Fibroblast of skin of scalp (primary cell): ENCODE results near the gene UVSSA.

Experiments
- DNase-seq: peaks from one replicate; pipeline ENCODE4 v3.0.0-alpha.2; 2013

The UVSSA gene

DNA sequence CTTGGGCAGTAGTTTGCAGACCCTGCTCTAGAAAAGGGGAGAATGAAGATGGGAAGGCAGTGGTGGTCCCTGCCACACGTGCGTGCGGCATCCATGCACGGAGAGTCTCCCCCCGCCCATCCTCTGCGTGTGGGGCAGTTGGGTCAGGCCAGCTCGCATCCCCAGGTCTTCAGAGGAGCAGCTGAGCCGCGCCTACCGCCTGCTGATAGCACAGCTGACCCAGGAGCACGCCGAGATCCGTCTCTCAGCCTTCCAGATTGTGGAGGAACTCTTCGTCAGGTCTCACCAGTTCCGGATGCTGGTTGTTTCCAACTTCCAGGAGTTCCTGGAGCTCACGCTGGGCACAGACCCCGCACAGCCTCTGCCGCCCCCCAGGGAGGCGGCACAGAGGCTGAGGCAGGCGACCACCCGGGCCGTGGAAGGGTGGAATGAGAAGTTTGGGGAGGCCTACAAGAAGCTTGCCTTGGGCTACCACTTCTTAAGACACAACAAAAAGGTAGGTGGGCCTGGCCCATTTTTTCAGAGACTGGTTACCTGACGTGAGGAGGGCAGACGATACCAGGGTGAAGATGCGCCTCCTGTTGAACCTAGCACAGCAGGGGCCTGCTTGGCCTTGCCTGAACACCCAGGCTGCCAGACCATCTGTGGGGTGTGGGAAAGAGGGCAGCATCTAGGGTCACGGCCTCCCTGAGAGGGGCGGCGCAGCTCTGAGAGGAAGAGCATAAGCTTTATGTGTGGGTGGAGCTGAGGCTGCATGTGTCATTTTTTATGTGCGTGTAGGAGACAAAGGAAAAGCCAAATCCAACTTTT is 2.6 kb downstream of the UVSSA start:
- DNase-seq, result no peak

DNA sequence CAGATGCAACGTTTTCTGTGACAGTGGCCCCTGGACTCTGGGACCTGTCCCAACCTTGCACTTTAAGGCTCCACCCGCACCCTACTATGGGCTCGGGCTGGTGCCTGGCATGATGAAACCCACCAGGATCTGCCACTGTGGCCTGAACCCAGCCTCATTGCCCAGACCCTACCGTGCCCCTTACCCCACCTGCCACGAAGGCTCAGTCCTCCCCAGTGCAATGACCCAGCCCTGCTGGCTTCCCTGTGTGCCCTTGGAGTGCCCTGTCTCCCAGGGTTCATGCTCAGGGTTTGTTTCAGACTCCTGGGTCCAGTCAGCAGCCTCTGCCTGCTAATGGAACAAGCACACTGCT is 3.1 kb downstream of the UVSSA start:
- no peak for DNase-seq

GRCh38 chr4:1351854-1352566 is 5.0 kb downstream of the UVSSA start:
- DNase-seq, result peak; percentile 68

DNA sequence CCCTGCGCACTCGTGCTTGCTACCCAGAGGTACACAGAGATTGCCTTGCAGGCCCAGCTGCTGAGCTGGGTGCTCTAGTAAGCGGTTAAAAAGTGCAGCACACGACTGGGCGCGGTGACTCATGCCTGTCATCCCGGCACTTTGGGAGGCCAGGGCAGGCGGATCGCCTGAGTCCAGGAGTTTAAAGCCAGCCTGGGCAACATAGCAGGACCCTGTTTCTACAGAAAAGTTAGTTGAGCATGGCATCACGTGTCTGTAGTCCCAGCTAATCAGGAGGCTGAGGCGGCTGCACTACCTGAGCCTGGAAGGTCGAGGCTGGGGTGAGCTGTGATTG is 5.5 kb downstream of the UVSSA start:
- DNase-seq, result no peak

DNA sequence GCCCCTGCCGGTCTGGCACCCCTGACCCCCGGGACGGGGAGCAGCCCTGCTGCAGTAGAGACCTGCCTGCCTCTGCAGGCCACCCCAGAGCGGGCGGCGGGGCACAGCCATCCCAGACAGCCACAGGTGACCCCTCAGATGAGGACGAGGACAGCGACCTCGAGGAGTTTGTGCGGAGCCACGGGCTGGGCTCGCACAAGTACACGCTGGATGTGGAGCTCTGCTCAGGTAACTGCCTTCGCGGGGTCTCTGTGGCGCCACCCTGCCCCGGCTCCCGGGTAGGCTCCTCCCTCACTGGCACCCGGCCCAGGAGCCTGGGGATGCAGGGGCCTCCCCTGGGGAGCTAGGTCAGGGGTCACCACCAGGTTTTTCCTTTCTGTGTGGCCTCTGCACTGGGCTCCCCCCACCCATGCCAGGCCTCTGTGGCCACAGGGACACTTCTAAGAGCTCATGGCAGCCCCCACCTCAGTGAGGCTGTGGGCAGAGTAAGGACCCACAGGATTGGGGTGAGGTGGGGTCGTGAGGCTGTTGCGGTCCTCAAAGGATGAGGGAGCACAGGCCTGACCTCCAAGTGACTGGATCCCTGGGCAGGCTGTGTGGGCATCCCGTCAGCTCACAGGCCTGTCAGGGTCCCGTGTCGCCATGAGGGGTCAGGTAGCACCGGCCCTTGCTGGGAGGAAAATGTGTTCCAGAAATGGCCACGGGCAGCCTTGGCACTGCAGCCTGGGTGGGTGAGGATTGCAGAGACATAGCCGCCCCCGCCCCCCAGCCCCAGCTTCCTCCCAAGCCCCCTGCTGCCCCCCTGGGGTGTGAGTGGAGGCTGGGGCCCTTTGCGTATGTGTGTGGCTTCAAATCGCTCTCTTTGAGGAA is 6.4 kb downstream of the UVSSA start:
- DNase-seq, result no peak

DNA sequence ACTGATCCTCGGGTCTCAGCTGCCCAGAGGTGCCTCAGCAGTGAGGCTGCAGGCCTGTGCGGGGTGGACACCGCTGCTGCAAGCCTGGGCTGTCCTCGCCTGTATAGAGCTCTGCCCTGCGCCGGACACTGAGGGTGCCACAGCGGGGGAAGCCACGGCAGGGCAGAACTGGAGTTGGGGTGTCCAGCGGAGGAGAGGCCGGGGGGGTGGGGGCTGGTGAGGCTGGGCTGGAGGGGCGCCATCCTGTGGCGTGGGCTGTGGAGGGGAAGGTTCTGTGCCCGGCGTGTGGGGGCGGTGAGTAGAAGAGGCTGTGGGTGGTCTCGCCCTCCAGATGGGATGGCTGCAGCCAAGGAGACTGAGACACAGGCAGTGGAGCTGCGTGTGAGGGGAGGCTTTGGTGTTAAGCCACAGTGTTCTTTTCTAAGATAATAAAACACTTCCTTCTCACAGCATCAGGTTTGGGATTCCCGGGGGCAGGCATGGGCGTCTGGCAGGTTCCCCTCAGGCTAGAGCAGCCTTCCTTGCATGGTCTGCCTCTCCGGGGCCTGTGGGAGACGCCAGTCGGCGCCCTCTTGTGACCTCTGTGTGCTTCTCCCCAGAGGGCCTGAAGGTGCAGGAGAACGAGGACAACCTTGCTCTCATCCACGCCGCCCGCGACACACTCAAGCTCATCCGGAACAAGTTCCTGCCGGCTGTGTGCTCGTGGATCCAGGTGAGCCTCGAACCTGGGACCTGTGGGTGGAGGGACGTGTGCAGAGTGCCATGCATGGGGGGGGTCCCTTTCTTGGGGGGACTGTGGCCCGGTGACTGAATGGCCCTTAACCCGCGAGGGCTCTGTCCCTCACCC is 7.4 kb downstream of the UVSSA start:
- DNase-seq, result no peak

- no peak for DNase-seq
These were observed 7.9 kb downstream of the UVSSA start for GRCh38 chr4:1354983-1355275.

GRCh38 chr4:1355378-1355777 is 8.4 kb downstream of the UVSSA start:
- no peak for DNase-seq

GRCh38 chr4:1356181-1356998 is 9.4 kb downstream of the UVSSA start:
- peak; percentile 48 for DNase-seq

GRCh38 chr4:1357356-1358248 is 10.6 kb downstream of the UVSSA start:
- DNase-seq, result no peak

GRCh38 chr4:1358421-1359143 is 11.6 kb downstream of the UVSSA start:
- DNase-seq, result no peak

DNA sequence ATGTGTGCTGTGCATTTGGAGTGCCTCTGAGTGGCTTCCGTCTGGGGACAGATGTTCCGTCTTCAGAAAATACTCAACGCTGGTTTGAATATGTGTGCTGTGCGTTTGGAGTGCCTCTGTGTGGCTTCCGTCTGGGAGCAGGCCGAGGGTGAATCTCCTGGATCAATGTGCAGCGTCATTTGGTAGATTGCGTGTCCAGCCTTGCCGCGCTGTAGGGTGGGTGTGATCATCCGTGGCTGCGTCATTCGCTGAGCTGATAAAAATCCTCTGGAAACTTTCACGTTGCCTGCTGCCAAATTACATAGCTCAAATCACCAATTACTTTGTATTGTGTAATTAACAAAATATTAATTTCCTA is 12.1 kb downstream of the UVSSA start:
- DNase-seq, result peak; percentile 28

GRCh38 chr4:1359976-1360375 is 13.0 kb downstream of the UVSSA start:
- no peak for DNase-seq

DNA sequence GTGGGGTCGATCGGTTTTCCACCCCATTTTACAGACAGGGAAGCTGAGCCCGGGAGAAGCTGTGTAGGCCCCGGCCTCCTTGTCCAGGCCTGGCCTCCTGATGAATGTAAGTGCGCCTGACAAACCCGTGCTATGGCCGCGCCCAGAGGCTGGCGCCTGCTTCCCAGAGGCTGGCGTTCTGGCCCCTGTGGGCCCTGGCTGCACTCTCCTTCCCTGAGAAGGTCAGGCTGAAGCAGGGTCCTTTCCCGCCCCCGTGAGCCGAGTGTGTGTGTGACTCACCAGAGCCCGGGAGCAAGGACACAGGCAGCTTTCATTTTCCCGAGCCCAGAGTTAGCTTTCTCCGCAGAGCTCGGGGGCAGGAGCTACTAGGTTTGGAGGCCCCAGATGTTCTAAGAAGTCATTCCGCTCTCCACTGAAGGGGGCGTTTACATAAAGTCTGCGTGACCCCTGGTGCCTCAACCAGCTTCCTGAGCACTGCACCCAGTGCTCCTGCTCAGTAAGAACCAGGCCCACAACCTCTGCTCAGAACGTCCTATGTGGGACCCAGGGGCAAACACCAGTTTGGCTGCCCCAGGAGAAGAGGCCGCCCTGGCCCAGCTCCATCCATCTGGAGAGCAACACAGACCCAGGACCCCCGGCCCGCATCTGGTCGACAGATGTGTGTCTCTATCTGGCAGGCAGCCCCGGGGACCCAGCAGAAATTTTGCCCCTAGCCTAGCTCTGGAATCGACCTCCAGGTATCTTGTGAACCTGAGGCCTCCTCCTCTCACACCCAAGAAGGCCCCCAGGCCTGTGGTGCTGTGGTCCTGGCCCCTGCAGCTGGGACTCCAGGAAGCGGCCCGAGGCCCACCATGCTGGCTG is 13.6 kb downstream of the UVSSA start:
- peak; percentile 53 for DNase-seq

DNA sequence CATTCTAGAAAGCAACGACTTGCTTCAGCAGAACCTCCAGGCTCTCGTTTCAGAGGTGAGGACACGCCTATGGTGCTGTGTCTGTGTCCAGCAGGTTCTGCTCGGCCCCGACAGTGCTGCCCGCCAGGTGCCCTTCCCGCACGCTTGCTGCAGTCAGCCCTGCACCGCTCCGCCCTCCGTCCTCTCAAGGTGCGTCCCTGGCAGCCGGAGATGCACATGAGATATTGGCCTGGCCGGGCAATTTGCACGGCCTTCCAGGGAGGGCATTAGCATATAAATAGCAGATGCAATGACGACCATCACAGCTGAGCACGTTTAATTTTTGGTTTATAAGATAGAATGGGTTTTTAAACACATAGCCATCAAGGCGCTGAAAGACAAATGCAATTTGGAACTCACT is 14.4 kb downstream of the UVSSA start:
- no peak for DNase-seq

- no peak for DNase-seq
These were observed 15.0 kb downstream of the UVSSA start for GRCh38 chr4:1362046-1362445.

DNA sequence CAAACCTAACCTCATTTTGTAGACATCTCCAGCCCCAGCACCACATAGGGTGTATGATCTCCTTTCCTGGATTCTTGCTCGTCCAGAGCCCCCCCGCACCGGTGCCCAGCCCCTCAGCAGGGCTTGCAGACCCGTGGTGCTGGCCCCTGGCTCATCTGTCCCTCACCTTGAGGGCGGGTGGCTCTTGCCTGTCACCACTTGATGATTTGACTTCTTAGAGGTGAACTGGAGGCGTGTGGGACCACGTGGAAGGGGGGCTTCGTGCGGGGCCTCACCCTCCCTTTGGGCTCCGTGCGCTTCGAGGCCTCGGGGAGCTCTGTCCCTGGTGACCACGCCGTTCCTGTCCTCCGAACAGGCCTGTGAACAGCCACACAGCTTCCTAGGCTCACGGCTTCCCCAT is 15.5 kb downstream of the UVSSA start:
- no peak for DNase-seq

DNA sequence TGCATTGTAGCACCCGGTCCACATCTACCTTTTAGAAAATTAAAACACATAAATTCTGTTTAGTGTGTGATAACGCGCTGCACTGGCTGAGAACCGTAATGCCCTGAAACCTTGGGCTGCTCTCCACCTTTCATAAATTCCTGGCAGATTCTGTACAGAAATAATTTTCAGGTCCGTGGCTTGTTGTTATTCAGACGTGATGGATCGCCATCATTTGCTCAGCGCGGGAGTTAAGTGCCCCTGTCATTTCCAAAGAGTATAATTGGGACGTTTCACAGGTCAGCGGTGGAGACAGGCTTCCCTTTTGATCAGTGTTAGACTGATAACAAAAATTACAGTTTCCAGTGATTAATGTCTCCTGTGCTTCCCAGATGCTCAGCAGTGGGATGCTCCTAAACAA is 16.5 kb downstream of the UVSSA start:
- no peak for DNase-seq

DNA sequence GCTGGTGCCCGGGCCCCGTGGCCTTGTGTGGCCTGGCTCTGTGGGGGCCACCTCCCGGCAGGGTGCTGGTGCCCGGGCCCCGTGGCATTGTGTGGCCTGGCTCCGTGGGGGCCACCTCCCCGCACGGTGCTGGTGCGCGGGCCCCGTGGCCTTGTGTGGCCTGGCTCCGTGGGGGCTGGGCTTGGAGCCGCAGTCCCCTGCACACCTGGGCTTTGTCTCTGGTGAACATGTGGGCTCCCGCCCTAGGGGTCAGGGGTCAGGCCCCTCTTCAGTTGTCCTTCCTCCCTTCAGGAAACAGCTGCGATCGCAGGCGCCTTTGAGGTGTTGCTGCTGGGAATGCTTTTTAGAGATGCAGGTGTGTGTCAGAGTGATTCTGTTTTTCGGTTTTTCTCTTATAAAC is 17.2 kb downstream of the UVSSA start:
- DNase-seq, result no peak
